Stimulated activated effector memory CD8-positive, alpha-beta T cell treated with anti-CD3 and anti-CD28 coated beads, Interleukin-12 subunit alpha, Interleukin-12 subunit beta, amount 100 ng/mL, for 72 hours (primary cell): Measurements from ENCODE around the gene S100A6.
A peak's percentile ranks its signal among the peaks of the same experiment; 100 is the strongest.

ENCODE experiments used
- ATAC-seq: fragments of 150-1000 bp; cut with Tn5 transposase; 2 replicates; pipeline ENCODE4 v1.10.0; 2021
- DNase-seq, 2 donors: peaks; one replicate each; pipeline ENCODE4 v3.0.0; 2021 to 2022; ENCODE audit warnings: low spot score in 2 of 2
- H3K27ac Mint-ChIP-seq: one replicate; pipeline ENCODE4 v1.8.0; 2022; ENCODE audit warnings: mild to moderate bottlenecking, mixed read lengths
- H3K36me3 Mint-ChIP-seq: one replicate; pipeline ENCODE4 v1.8.0; 2022; ENCODE audit warnings: mild to moderate bottlenecking, mixed read lengths
- H3K4me1 Mint-ChIP-seq: one replicate; pipeline ENCODE4 v1.8.0; 2022; ENCODE audit warnings: mixed read lengths
- H3K4me3 Mint-ChIP-seq: one replicate; pipeline ENCODE4 v1.8.0; 2022; ENCODE audit warnings: mild to moderate bottlenecking, mixed read lengths
- H3K9me3 Mint-ChIP-seq: one replicate; pipeline ENCODE4 v1.8.0; 2022; ENCODE audit warnings: mixed read lengths

The S100A6 gene

GRCh38 chr1:153510984-153511410, 24.8 kb downstream of the S100A6 start:
- Mint-ChIP-seq H3K4me3 (no peak overlapping the region), H3K4me1 (peaks cover 9% of the 10 kb centered on the region), H3K27ac (peak overlapping the region; percentile 86), H3K9me3 (no peaks in the 10 kb centered on the region), H3K36me3 (no peaks in the 10 kb centered on the region)
- ATAC-seq (peak; percentile 92), DNase-seq (peak; percentile 85 to 89)

DNA sequence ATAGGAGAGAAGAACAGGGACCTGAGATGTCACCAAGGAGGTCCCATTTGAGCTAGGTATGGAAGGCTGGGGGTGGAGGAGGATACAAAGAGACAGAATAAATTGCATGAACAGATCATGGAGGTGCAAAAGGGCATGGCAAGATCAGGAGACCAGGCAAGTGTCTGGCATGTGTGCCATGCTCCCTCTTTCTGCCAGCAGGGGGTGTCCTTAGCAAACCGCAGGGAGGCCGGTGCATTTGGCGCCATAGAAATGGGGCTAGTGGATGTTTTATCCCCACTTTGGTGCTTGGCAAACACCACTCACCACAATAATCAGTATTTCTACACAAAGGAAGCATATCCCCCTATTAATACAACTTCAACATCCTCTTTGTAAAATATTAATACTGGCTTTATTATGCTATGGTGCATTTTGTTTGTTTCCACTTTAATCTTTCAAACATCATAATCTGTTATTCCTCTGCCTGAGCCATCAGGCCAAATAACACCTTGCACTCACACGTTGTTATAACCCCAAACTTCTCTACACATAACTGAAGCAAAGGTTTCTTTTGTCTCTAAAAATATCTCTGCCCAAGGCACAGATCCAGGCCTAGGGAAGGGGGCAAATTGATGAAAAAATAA, 25.9 kb downstream of the S100A6 start:
- ATAC-seq (peak; percentile 70), DNase-seq (peak; percentile 53 to 86)
- H3K4me1 Mint-ChIP-seq = peaks cover 9% of the 10 kb centered on the region
- H3K36me3 Mint-ChIP-seq = no peaks in the 10 kb centered on the region
- H3K27ac Mint-ChIP-seq = peak overlapping the region; percentile 9
- no peak overlapping the region for H3K4me3 Mint-ChIP-seq
- no peaks in the 10 kb centered on the region for H3K9me3 Mint-ChIP-seq

DNA sequence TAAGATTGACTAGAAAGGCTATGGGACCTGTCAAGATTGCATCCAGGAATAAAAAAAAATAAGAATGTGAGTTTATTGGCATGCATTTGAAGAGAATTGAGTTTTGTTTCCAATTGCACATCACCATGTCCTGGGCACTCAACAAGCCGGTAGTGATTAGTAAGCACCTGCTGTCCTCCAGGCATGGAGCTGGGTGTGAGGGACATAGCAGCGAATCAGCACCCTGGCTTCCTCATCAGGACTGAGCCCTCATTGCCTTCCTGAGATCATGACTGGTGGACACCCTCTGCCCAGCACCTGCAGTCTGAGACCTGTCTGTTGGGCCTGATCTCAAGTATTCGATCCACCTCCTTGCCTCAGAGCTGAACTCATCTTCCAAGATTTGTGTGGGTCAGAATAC, 26.8 kb downstream of the S100A6 start:
- Mint-ChIP-seq H3K4me3 (no peak overlapping the region), H3K4me1 (peaks cover 9% of the 10 kb centered on the region), H3K9me3 (no peaks in the 10 kb centered on the region), H3K27ac (peak overlapping the region; percentile 9), H3K36me3 (no peaks in the 10 kb centered on the region)
- DNase-seq = no peak
- no peak for ATAC-seq

DNA sequence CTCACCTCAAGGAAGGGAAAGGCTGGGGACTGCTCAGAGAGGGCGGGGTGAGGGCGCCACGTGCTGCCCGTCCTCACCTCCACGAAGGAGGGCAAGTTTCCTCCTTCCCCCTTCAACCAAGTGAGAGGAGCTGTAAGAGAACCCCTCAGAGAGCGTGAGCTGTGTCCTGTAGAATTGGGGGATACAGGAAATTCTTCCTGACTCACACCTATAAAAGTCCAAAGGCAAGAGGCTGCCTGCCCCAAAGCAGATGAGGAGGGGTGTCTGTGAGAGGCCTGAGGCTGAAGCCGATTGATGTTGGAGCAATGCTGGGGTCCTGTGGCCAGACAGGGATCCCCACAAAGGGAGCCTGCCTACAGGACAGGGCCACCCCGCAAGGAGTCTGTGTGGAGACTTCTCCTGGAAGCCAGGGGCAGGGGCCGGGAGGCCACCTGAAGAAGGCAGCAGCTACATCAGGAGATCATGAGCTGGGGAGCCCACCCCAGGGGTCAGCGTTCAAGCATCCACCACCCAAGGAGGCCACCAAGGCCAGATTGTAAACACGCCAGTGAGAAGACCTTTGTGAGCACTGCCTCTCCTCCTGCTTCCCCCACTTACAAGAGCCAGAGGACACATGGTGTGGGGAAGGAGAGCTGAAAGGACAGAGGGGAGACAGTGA, 27.7 kb downstream of the S100A6 start:
- Mint-ChIP-seq H3K4me3 (no peak overlapping the region), H3K4me1 (peaks cover 9% of the 10 kb centered on the region), H3K9me3 (no peaks in the 10 kb centered on the region), H3K36me3 (no peaks in the 10 kb centered on the region), H3K27ac (peak overlapping the region; percentile 45)
- DNase-seq (no peak), ATAC-seq (no peak)

GRCh38 chr1:153506831-153507413, 28.9 kb downstream of the S100A6 start:
- Mint-ChIP-seq H3K4me3 (no peak overlapping the region), H3K9me3 (no peaks in the 10 kb centered on the region), H3K27ac (peak overlapping the region; percentile 45), H3K4me1 (peaks cover 9% of the 10 kb centered on the region), H3K36me3 (no peaks in the 10 kb centered on the region)
- ATAC-seq (no peak), DNase-seq (no peak)

DNA sequence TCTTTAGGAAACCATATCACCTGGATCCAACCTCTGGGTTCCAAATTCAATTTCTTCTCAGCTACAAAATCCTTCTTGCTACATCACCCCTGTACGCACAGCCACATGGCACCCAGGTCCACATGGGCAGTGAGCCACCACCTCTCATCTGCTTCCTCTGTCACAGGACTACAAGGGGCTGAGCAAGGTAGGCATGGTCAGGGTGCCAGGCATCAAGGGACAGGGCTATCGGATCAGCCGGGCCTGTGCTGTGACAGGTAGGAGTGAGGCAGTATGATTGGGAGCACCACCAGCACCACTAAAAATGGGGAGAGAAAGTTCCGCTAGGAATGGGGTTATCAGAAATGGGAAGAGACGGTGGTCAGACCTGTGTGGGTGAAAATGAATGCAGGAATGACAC, 29.4 kb downstream of the S100A6 start:
- H3K27ac Mint-ChIP-seq = no peak overlapping the region
- H3K4me3 Mint-ChIP-seq = no peak overlapping the region
- DNase-seq = no peak
- H3K4me1 Mint-ChIP-seq = peaks cover 8% of the 10 kb centered on the region
- no peaks in the 10 kb centered on the region for H3K36me3 Mint-ChIP-seq
- ATAC-seq = no peak
- H3K9me3 Mint-ChIP-seq = no peaks in the 10 kb centered on the region

GRCh38 chr1:153505576-153505975, 30.2 kb downstream of the S100A6 start:
- Mint-ChIP-seq H3K4me1 (peaks cover under 1% of the 10 kb centered on the region), H3K27ac (no peak overlapping the region), H3K36me3 (no peaks in the 10 kb centered on the region), H3K4me3 (no peak overlapping the region), H3K9me3 (no peaks in the 10 kb centered on the region)
- no peak for DNase-seq
- ATAC-seq = no peak

- no peak for DNase-seq
- no peak overlapping the region for H3K27ac Mint-ChIP-seq
- no peaks in the 10 kb centered on the region for H3K36me3 Mint-ChIP-seq
- H3K4me3 Mint-ChIP-seq = no peak overlapping the region
- ATAC-seq = no peak
- H3K9me3 Mint-ChIP-seq = no peaks in the 10 kb centered on the region
- no peaks in the 10 kb centered on the region for H3K4me1 Mint-ChIP-seq
Observed at GRCh38 chr1:153503766-153504165, 32.0 kb downstream of the S100A6 start.

- no peak for DNase-seq
- Mint-ChIP-seq H3K9me3 (no peaks in the 10 kb centered on the region), H3K27ac (no peak overlapping the region), H3K4me1 (no peaks in the 10 kb centered on the region), H3K36me3 (no peaks in the 10 kb centered on the region), H3K4me3 (no peak overlapping the region)
- ATAC-seq = no peak
Observed at GRCh38 chr1:153498746-153499145, 37.0 kb downstream of the S100A6 start.

DNA sequence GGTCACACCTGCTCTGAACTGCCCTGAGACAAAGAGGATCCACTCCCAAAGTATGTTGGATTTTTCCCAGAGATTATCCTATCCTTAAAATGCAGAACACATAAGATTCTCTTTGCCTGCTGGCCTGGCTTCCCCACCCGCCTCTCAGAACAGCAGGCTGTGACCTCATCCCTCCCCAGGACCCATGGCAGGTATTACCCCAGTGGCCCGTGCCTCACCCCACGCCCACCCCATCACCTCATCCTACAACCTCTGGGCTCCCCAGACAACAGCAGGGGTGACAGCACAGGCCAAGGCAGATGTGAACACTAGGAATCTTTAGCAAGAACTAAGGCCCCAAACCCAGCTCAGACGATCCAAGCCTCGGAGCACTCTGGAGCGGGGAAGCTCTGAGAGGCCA, 40.3 kb downstream of the S100A6 start:
- Mint-ChIP-seq H3K4me3 (no peak overlapping the region), H3K36me3 (no peaks in the 10 kb centered on the region), H3K27ac (no peak overlapping the region), H3K4me1 (no peaks in the 10 kb centered on the region), H3K9me3 (no peaks in the 10 kb centered on the region)
- DNase-seq = no peak
- no peak for ATAC-seq

GRCh38 chr1:153494976-153495535, 40.7 kb downstream of the S100A6 start:
- Mint-ChIP-seq H3K4me3 (no peak overlapping the region), H3K27ac (no peak overlapping the region), H3K36me3 (no peaks in the 10 kb centered on the region), H3K4me1 (no peaks in the 10 kb centered on the region), H3K9me3 (no peaks in the 10 kb centered on the region)
- DNase-seq (peak; percentile 63 to 86), ATAC-seq (peak; percentile 65)

DNA sequence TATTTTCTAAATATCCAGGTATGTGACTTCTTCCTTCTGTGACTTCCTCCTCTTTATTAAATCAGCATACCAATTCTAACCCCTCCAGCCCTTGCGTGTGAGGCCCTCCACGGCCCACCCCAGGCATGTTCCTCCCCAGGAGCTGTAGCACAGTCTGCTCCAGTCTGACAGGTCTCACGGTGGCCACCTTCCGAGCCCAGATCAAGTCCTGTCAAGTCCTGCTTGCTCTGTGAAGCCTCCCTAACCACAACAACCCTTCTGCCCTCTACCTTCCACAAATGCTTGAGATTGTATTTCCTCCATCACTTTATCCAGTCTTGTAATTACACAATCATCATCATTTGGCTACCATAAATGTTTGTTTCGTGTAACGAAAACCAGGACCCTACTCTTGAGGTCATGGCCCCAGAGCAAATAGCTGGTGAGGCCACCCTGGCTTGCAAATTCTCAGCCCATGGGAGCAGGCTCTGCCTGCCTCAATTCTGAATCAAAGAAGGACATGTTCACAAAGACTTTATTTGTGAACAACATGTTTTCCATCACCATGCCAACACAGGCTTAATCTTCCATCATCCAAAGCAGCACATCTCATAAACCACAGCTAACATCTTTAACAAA, 42.3 kb downstream of the S100A6 start:
- Mint-ChIP-seq H3K36me3 (no peaks in the 10 kb centered on the region), H3K27ac (no peak overlapping the region), H3K4me1 (no peaks in the 10 kb centered on the region), H3K9me3 (no peaks in the 10 kb centered on the region), H3K4me3 (no peak overlapping the region)
- DNase-seq = no peak
- no peak for ATAC-seq

- no peaks in the 10 kb centered on the region for H3K4me1 Mint-ChIP-seq
- DNase-seq = no peak
- no peaks in the 10 kb centered on the region for H3K9me3 Mint-ChIP-seq
- no peaks in the 10 kb centered on the region for H3K36me3 Mint-ChIP-seq
- no peak overlapping the region for H3K4me3 Mint-ChIP-seq
- H3K27ac Mint-ChIP-seq = peak overlapping the region; percentile 15
- peak; percentile 77 for ATAC-seq
Observed at GRCh38 chr1:153490272-153491051, 45.3 kb downstream of the S100A6 start.

DNA sequence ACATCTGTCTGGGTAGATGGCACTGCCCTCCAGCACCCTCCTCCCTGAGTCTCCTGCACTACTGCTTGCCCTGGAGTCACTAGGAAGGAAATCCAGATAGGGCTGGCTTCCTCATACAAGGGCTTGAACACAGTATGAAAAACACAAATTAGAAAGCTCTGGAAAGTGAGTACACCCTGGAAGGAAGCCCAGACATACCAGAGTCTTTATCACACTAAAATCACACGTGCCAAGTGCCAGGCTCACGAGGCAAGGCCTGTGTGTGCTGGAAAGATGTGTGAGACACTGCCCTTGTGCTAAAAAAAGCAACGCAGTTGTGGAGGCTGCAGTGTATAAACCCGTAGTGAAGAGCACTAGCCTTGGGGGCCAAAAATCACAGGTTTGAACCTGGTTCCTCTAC, 47.1 kb downstream of the S100A6 start:
- no peak overlapping the region for H3K4me3 Mint-ChIP-seq
- ATAC-seq (no peak), DNase-seq (no peak)
- no peaks in the 10 kb centered on the region for H3K36me3 Mint-ChIP-seq
- H3K27ac Mint-ChIP-seq = no peak overlapping the region
- no peaks in the 10 kb centered on the region for H3K4me1 Mint-ChIP-seq
- no peaks in the 10 kb centered on the region for H3K9me3 Mint-ChIP-seq

DNA sequence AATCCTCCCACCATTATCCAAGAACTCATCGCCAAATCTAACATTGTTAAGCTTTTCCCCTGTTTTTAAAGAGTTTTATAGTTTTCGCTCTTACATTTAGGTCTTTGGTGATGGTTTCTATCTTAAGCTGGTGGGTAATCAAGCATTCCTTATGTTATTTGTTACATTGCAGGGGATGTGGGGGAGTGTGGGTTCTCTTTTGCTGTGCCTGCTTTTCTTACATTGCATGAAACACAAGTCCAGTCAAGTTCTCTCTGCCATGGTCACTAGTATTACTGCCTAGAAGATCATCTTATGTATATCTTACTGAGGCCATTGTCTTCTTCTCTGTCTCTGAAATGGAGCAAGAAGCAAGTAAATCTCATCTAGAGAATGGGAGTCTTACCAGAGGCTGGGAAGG, 48.1 kb downstream of the S100A6 start:
- no peaks in the 10 kb centered on the region for H3K9me3 Mint-ChIP-seq
- no peak for ATAC-seq
- H3K4me3 Mint-ChIP-seq = no peak overlapping the region
- no peak overlapping the region for H3K27ac Mint-ChIP-seq
- no peaks in the 10 kb centered on the region for H3K4me1 Mint-ChIP-seq
- DNase-seq = no peak
- H3K36me3 Mint-ChIP-seq = no peaks in the 10 kb centered on the region
